Liver (tissue), 3 donors: ENCODE results near the gene GRIA3.

ENCODE experiments used
- ATF3 ChIP-seq: IDR thresholded peaks from 2 replicates; pipeline ENCODE4 v1.6.1; 2016; ENCODE audit warnings: antibody characterized with exemption
- HNF4A ChIP-seq, 2 donors: conservative IDR thresholded peaks; 2 replicates each; pipeline ENCODE4 v1.6.1; 2016; ENCODE audit warnings: antibody characterized with exemption in 2 of 2, mild to moderate bottlenecking in 2 of 2
- JUND ChIP-seq, 2 donors: IDR thresholded peaks; 2 replicates each; pipeline ENCODE4 v1.6.1; 2016; ENCODE audit warnings: antibody characterized with exemption in 2 of 2
- RAD21 ChIP-seq, 2 donors: IDR thresholded peaks; 2 replicates each; pipeline ENCODE4 v1.6.1; 2016; ENCODE audit warnings: antibody characterized with exemption in 2 of 2, mild to moderate bottlenecking in 2 of 2
- REST ChIP-seq: IDR thresholded peaks from 2 replicates; pipeline ENCODE4 v1.6.1; 2016; ENCODE audit warnings: antibody characterized with exemption, mild to moderate bottlenecking
- RXRA ChIP-seq, 2 donors: IDR thresholded peaks; 2 replicates each; pipeline ENCODE4 v1.6.1; 2017 to 2018; ENCODE audit warnings: antibody characterized with exemption in 2 of 2, mild to moderate bottlenecking in 1 of 2
- SP1 ChIP-seq: IDR thresholded peaks from 2 replicates; pipeline ENCODE4 v1.6.1; 2018; ENCODE audit warnings: antibody characterized with exemption, mild to moderate bottlenecking
- TAF1 ChIP-seq: conservative IDR thresholded peaks from 2 replicates; pipeline ENCODE4 v1.6.1; 2016; ENCODE audit warnings: antibody characterized with exemption, mild to moderate bottlenecking
- YY1 ChIP-seq: IDR thresholded peaks from 2 replicates; pipeline ENCODE4 v1.6.1; 2016; ENCODE audit warnings: antibody characterized with exemption, mild to moderate bottlenecking
- ZBTB33 ChIP-seq: IDR thresholded peaks from 2 replicates; pipeline ENCODE4 v1.6.1; 2016; ENCODE audit warnings: antibody characterized with exemption
- TF ChIP-seq, protein P1 (sequence below): fragments of 150-350 bp; IDR thresholded peaks from 2 replicates; pipeline ENCODE4 v1.5.1; 2017; ENCODE audit warnings: improper control_type of control experiment, low read depth, low read length; ENCODE audit not compliant: missing input control
- donor health status: healthy.
- donor health status: healthy.

- TF ChIP-seq ZBTB33 (no peak), HNF4A (conservative IDR thresholded peaks at IDR 0.05) (no peak), JUND (IDR thresholded peaks at IDR 0.05) (no peak), RXRA (IDR thresholded peaks at IDR 0.05) (no peak), SP1 (no peak), TAF1 (no peak), ATF3 (no peak), REST (no peak), YY1 (no peak), RAD21 (IDR thresholded peaks at IDR 0.05) (no peak)
- TF ChIP-seq, protein P1, sequence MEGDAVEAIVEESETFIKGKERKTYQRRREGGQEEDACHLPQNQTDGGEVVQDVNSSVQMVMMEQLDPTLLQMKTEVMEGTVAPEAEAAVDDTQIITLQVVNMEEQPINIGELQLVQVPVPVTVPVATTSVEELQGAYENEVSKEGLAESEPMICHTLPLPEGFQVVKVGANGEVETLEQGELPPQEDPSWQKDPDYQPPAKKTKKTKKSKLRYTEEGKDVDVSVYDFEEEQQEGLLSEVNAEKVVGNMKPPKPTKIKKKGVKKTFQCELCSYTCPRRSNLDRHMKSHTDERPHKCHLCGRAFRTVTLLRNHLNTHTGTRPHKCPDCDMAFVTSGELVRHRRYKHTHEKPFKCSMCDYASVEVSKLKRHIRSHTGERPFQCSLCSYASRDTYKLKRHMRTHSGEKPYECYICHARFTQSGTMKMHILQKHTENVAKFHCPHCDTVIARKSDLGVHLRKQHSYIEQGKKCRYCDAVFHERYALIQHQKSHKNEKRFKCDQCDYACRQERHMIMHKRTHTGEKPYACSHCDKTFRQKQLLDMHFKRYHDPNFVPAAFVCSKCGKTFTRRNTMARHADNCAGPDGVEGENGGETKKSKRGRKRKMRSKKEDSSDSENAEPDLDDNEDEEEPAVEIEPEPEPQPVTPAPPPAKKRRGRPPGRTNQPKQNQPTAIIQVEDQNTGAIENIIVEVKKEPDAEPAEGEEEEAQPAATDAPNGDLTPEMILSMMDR, result no peak
These were observed 225.0 kb downstream of the GRIA3 start for GRCh38 chrX:123408821-123409737.
